Nephron progenitor cell (in vitro differentiated cells): ENCODE measurements around the gene UBTF.

Experiments
- DNase-seq: peaks from one replicate; pipeline ENCODE4 v3.0.0; 2021
- H3K27ac Mint-ChIP-seq: 2 replicates; pipeline ENCODE4 v1.8.0; 2021; ENCODE audit warnings: mild to moderate bottlenecking, moderate library complexity, mixed read lengths
- H3K27me3 Mint-ChIP-seq: 2 replicates; pipeline ENCODE4 v1.8.0; 2021; ENCODE audit warnings: mild to moderate bottlenecking, low read depth, mixed read lengths; ENCODE audit not compliant: poor library complexity
- H3K36me3 Mint-ChIP-seq: 2 replicates; pipeline ENCODE4 v1.8.0; 2021; ENCODE audit warnings: low read depth, mixed read lengths
- H3K4me1 Mint-ChIP-seq: 2 replicates; pipeline ENCODE4 v1.8.0; 2021; ENCODE audit warnings: mixed read lengths
- H3K4me3 Mint-ChIP-seq: 2 replicates; pipeline ENCODE4 v1.8.0; 2021; ENCODE audit warnings: mild to moderate bottlenecking, moderate library complexity, mixed read lengths
- H3K9me3 Mint-ChIP-seq: 2 replicates; pipeline ENCODE4 v1.8.0; 2021; ENCODE audit warnings: mild to moderate bottlenecking, moderate library complexity, mixed read lengths
- CTCF ChIP-seq: fragments of 200-600 bp; sonication (generic); IDR thresholded peaks from 2 replicates; pipeline ENCODE4 v1.5.0; 2021; ENCODE audit warnings: antibody characterized with exemption

Gene UBTF

GRCh38 chr17:44203731-44204440, 15.6 kb downstream of the UBTF start:
- H3K27ac Mint-ChIP-seq: no peak overlapping the region

GRCh38 chr17:44202756-44203155, 16.7 kb downstream of the UBTF start:
- Mint-ChIP-seq H3K4me1 (peaks cover 32% of the 10 kb centered on the region), H3K9me3 (no peaks in the 10 kb centered on the region), H3K27me3 (no peaks in the 10 kb centered on the region), H3K4me3 (peak overlapping the region; percentile 52), H3K27ac (no peak overlapping the region), H3K36me3 (peaks cover 9% of the 10 kb centered on the region)
- TF ChIP-seq CTCF: no peak
- no peak for DNase-seq

More at GRCh38 chr17:44203731-44204440, 15.6 kb downstream of the UBTF start:
- Mint-ChIP-seq H3K9me3 (no peaks in the 10 kb centered on the region), H3K27me3 (no peaks in the 10 kb centered on the region), H3K36me3 (peaks cover 13% of the 10 kb centered on the region), H3K4me1 (peaks cover 24% of the 10 kb centered on the region), H3K4me3 (no peak overlapping the region)
- TF ChIP-seq CTCF: peak; percentile 72
- peak; percentile 62 for DNase-seq

- no peak for DNase-seq
- Mint-ChIP-seq H3K4me3 (peak overlapping the region; percentile 95), H3K36me3 (peaks cover 25% of the 10 kb centered on the region), H3K9me3 (no peaks in the 10 kb centered on the region), H3K27ac (peak overlapping the region; percentile 98), H3K27me3 (peaks cover 4% of the 10 kb centered on the region), H3K4me1 (peaks cover 45% of the 10 kb centered on the region)
- TF ChIP-seq CTCF: no peak
Observed at GRCh38 chr17:44200478-44201155, 18.9 kb downstream of the UBTF start.

- peaks cover 45% of the 10 kb centered on the region for H3K4me1 Mint-ChIP-seq
- peak; percentile 100 for DNase-seq
- H3K9me3 Mint-ChIP-seq: no peaks in the 10 kb centered on the region
- H3K4me3 Mint-ChIP-seq: peak within 1 kb of the TSS; percentile 95
- peaks cover 33% of the 10 kb centered on the region for H3K36me3 Mint-ChIP-seq
- TF ChIP-seq CTCF: no peak
- H3K27ac Mint-ChIP-seq: peak within 1 kb of the TSS; percentile 98
- peaks cover 4% of the 10 kb centered on the region for H3K27me3 Mint-ChIP-seq
Observed at GRCh38 chr17:44199553-44200477, 19.7 kb downstream of the UBTF start, which contains the start of gene ATXN7L3. ATXN7L3 (minus strand) TSS chr17:44199884; CDS start chr17:44198070, 1,814 bp downstream.

- no peaks in the 10 kb centered on the region for H3K9me3 Mint-ChIP-seq
- no peak for TF ChIP-seq CTCF
- H3K27ac Mint-ChIP-seq: no peak overlapping the region
- peaks cover 40% of the 10 kb centered on the region for H3K36me3 Mint-ChIP-seq
- DNase-seq: peak; percentile 72
- peaks cover 42% of the 10 kb centered on the region for H3K4me1 Mint-ChIP-seq
- H3K27me3 Mint-ChIP-seq: peaks cover 4% of the 10 kb centered on the region
- H3K4me3 Mint-ChIP-seq: peak overlapping the region; percentile 82
Observed at GRCh38 chr17:44198721-44199552, 20.5 kb downstream of the UBTF start.
